NCI-H2196 treated with DMSO at 0.1 percent for 48 hours (cell line): ENCODE results near the gene FCRL4.
A peak's percentile ranks its signal among the peaks of the same experiment; 100 is the strongest.

ENCODE experiments used
- DNase-seq: peaks from one replicate; lab custom pipeline; 2025; ENCODE audit not compliant: unreplicated experiment; lab: John Stamatoyannopoulos, UW

The FCRL4 gene

DNA sequence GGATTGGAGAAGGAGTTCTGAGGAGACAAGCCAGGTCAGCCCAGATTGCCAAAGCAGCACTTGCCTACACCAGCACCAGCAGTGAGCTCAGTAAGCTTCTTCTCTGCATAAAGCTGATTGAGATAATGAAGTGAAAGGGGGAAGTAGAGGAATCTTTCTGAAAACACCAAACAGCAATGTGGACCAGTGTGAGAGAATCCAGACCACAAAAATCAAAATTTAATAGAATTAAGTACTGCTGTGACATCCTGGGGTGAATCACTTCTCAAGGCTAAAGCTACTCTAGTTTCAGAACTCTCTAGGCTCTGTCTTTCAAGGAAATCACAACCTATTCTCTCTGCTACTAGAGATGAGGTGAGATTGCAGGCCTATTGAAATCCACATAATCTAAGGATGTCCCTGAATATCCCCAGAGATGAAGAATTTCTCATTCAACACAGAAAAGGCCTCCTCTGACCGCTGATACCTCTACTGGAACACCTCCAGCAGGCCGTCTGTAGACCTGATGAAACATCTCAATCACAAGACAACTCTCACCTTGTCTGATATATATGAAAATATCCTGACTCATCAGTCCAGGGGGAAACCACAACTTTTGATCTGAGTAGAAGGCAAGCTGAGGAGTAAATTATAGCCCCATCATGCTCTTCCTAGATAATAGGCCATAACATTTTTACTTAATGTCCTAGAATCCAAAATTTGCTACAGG, at the start of gene FCRL4:
Gene FCRL4 (minus strand): TSS at position 127 of the 709 bp plus-strand sequence. CDS start 141 bp downstream, outside the sequence.
- no peak for DNase-seq

DNA sequence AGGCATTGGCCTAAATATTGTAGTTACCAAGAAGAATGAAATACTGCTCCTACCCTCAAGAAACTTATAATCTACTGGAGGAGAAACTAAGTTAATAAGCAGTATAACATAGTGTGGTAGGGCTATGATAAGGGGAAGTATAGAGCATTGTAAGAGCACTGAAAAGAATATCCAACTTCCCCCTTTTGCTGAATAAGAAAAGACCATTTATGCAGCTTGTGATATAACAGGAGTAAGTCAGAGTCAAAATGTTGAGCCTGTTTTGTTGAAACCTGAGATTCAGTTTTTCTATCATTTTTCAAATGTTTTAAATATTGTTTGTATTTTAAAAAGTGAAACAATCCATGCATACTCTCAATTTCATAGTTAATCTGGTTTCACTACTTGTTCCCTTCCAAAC, 48.3 kb upstream of the FCRL4 start:
- no peak for DNase-seq

DNA sequence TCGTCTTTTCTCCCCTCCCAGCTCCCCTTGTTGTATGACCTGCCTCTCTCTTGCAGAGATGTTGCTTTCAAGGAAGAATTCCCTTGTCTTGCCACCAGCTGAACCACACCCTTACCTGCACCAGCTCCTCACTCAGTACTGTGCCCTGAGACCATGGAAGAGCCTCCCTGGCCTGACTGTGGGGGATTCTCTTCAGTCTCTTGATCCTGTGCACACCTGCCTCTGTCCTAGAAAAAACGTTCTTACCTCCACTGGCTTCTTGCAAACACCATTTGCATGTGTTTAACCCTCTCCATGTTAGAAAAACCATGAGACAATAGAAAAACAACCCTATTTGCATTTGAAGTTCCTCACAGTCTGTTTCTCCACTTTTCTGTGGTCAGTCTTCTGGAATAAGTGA, 43.3 kb upstream of the FCRL4 start:
- DNase-seq = no peak

DNA sequence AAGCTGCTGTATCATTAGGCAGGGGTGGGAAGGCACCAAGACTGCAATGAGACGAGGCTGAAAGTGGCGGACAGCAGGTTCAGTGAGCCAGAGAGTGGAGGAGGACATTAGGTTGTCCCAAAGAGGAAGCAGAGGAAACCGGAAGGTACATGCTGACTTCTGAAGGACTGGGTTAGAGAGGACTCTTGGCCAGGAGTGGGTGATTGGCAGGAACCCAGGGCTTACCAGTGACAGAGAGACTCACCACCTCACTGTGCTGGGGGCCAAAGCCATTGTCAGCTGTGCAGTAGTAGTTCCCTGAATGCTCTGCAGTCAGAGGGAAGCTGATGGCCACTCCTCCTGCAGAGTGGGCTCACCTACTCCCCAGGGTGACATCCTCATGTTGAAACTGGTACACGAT, 41.9 kb upstream of the FCRL4 start:
- DNase-seq = no peak

DNA sequence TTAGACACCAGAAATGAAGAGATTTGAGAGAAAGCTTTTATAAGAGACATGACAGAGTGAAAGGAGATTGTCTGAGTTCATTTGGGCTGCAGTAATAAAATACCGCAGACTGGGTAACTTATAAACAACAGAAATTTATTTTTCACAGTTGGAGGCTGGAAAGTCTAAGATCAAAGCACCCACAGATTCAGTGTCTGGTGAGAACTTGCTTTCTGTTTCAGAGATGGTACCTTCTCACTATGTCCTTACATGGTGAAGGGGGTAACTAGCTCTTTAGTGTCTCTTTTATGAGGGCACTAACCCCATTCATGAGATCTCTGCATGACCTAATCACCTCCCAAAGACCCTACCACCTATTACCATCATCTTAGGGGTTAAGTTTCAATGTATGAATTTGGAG, 30.9 kb upstream of the FCRL4 start:
- no peak for DNase-seq

DNA sequence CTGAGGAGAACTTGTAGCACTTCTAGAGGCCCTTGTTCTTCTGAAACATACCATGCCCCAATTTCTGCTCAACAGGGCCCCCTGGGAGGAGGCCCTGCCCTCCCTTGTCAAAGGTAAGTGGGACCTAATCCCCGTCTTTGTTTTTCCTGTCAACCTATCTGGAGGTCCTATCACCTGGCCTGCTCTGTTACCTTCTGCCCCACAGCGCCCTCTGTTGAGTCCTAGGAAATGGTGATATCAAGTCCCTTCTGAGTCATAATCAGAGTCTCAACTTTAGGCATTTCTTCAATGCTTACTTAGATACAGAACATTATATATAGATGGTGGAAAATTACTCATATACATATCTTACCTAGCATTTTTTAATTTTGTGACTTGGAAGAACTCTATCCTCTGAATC, 28.2 kb upstream of the FCRL4 start:
- DNase-seq = no peak

DNA sequence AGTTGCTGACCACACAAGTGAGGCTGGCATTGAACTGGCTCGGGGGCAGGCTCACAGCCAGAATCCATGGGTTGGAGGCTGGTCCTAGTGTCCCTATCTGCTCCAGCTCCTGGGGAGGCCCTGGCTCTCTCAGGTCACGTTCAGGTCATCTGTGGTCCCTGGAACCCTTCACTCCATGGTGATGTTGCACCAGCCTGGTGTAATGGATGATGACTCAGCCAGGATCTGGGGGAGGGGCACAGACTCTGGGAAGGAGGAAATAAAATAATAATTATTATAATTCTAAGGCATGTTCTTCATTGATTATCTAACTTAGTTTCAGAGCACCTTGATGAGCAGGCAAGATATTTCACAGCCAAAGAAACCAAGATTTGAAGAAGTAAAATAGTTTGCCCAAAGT, 26.6 kb upstream of the FCRL4 start:
- DNase-seq = no peak

DNA sequence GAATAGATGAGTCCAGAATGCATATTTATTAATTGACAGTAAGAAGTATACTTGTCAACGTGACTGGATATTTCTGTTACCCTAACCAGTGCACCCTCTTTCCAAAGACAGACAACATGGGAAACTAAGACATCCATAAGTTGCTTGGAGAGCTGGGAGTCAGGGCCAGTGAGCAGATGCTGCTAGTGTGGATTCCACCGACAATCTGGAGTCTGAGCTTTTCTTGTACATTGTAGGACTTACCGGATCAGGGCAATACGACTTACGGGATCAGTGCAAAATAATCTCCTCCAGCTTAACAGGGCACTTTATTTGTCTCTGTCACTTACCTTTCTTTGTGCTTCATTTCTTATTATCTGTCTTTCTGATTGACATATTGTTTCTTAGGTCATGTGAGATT, 24.6 kb upstream of the FCRL4 start:
- DNase-seq = no peak

DNA sequence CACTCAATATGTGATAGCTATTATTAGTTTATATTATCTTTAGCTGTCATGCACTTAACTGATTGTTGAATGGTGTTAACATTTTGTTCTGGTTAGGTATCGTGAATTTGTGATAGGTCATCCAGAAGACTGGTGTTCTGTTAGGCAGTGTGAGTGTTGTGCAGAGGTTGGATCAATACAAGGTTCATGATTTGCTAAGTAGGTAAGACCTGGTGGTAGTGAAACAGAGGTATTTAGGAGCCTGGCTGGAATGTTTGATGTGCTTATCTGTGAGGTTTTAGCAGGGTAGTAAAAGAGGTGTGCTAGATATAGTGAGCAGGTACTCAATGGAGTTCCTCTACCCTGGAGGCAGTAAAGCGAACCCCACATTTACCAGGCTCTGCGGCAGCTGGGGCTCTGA, 20.3 kb upstream of the FCRL4 start:
- DNase-seq = no peak

DNA sequence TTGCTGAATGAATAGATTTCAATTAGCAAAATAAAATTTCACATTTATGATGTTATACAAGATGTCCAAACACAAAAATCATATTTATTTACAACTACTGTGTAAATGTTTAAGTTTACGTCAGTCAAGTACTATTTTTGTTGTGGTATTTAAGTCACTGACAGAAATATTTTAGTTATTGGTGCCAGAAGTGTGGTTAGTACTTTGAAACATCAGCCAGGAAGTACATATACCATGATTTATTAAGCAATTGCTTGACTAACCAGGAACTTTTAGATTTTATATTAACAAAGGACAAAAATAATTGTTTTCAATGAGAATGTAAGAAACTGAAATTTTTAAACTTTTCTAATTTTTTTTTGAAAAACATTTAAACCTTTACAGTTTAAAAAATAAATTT, 2.4 kb upstream of the FCRL4 start:
- DNase-seq = no peak

DNA sequence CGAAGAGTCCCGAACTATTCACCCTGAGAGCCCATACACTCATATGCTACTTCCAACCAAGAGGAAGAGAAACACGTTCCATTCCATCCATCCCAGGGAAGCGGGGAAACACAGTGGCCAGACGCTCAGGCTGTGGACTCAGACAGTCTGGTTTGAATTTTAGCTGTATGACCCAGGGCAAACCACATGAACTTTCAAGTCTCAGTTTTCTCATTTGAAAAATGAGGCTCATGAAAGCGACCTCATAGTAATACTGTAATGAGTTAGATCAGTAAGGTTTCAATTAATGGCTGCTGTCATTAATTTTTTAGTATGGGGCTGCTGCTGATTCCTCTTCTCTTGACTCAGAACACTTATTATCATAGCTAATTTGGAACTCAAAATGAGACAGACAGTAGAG, 1.5 kb downstream of the FCRL4 start:
- no peak for DNase-seq

DNA sequence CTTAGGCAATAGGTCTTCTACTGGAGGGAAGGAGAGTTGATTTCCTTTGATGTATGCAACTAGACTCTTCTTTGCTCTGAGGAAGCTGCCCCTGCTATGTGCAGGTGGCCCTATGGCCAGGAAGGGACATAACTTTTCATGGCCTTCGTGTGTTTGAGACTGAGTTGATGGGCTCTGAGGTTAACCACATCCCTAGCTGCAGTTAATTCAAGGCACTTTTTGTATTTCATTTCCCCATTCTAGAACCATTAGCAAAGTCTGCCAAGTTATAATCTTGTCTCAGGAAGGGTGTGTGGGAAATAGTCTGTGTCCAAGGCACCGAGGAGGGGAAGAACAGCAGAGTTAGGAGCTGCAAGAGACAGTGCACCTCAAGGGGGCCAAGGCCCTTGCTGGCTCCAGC, 2.5 kb downstream of the FCRL4 start:
- DNase-seq = no peak

DNA sequence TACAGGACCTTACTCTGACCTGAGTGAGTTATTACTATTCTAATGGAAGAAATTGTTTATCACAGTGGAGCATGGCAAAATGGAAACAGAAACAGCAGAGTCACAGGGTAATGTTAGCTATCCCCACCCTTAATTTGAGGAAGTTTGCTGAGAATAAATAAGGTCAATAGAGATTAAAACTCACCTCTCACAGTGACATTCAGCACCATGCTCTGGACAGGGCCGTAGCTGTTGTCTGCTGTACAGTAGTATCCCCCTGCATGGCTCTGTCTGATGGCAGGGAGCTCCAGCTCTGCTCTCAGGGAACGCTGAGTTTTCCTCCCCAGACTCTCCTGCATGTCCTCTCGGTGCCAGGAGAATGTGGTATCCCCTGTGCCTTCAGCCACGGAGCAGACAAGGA, 11.9 kb downstream of the FCRL4 start:
- DNase-seq = no peak

DNA sequence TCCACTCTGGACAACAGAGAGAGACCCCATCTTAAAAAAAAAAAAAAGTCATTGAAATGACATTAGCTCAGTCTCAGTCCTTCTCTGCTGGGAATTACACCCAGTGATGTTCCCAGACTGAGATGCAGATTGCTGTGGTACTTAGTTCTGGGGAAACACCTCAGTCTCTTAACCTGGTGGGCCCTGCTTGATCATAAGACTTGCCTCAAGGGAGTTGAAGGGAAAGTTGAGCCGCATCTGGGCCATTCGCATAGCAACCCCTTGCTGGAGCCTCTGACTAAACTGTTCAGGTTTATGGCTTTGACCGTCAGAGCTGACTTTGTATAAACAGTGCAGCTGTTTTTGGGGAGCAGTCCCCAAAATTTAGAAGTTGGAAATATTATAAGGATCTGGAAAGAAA, 13.4 kb downstream of the FCRL4 start:
- no peak for DNase-seq

DNA sequence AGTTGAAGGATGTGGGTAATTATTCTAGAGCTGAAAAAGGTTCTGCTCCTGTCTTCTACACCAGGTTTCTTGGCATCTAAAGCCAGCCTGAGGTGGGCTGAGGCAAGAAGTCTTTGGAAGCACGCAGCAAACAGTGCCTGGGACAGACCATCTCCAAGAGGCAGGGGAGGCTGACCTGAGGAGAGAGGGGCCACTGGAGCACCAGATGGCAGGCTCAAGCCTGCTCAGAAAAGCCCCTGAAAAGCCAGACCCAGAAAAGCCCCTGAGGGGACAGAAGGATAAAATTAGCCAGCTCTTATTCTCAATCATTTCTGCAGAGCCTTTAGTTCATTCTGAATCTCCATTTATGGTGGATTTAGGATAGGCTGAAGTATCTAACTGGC, 17.1 kb downstream of the FCRL4 start:
- no peak for DNase-seq

DNA sequence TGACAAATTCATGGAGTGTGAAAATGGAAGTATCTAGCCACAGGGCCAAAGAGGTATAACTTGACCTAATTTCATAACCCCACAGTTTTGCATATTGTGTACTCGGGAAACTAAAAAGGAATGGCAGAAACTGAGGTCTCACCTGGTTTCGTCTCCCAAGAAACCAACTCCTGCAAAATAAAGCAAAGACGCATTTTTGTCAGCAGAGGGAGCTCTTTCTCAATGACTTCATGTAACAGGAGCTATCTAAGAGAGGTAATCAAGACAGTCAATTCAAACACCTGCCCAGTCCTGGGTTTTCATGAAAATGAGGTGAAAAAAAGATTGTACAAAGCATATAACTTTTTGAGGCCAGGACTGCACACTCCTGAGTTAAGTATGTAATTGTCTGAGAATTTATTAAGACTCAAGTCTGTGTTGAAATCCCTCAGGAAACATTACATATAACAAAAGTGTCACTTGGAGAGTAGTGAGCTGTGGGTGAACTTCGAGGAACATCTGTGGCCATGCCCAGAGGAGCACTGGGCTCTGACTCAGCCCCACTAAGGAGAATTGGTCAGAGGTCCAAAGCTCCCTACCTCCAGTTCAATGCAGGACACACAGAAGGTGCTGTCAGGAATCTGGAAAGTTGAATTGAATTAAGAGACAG, 17.6 kb downstream of the FCRL4 start:
- DNase-seq = peak; percentile 11

DNA sequence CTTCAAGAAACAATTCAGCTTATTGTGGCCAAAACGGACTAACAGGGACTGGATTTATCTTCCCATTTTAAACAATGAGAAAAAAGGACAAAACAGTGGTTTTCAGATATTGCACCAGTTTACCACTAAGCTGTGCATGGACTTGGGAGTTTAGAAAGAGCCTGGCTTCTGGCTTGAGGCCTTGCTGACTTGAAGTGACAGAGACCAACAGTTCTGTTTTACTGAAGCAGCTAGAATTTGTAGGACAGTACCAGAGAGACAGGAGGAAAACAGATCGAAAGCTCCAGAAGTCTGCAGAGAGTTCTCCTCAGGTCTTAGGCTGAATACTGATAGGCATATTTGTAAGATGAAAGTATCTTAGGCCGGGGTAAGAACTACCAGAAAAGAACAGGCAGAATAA, 20.5 kb downstream of the FCRL4 start:
- DNase-seq = no peak

DNA sequence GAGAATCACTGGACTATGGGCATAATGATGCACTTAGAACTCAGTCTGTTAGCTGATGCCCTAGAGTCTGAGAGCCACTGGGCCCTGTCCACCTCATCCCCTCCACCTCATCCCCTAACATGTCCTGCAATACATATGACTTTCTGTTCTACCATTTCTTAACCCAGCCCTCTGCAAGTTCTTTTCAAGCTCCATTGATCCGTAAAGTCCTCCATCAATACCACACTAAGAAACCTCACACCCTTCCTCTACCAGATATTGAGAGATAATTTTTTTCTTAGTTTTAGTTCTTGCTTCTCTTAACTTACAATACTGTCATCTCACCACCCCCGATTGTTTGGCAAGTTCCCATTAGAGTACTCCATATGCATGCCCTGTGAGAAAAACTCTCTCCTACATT, 22.1 kb downstream of the FCRL4 start:
- DNase-seq = no peak

DNA sequence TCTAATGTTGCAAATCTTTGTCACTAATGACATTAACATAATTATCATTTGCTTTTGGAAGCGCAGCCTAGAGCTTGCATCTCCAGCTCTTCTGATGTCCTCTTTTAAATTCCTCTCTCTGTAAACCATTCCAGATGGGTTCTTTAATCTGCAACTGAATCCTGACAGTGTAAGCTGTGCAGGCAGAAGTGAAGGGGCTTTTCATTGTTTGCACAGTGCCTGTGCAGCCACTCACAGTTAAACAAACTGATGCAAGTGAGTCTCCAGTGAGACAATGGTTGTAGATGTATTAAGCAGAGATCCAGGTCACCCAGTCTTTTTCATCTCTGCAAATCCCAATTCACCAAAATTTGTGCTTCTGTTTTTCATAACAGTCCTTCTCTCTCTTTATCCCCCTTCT, 23.0 kb downstream of the FCRL4 start:
- DNase-seq = no peak

DNA sequence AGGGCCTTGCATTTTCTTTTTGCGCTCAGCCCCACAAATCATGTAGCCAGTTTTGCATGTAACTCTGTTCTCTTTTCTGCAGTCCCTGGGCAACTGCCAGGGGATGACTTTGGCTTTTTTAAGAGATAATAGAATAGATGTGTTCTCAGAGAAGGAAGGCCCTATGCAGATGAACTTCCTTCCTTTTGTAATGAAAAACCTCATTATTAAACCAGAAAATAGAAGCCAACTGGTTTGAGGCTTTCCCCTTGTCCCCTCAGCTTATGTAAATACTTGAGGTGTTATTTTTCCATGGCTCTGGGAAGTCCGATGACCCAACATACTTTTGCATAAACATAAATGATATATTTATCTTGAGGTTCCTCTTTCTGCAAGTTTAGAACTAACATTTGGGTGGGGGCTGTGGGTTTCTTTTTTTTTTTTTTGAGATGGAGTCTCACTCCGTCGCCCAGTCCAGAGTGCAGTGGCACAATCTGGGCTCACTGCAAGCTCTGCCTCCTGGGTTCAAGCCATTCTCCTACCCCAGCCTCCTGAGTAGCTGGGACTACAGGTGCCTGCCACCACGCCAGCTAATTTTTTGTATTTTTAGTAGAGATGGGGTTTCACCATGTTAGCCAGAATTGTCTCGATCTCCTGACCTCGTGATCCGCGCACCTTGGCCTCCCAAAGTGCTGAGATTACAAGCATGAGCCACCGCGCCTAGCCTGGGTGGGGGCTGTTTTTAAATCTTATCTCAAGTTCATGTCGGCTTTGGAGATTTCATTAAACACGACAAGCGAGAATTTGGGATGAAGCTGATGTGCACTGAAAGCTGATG, 31.2 kb downstream of the FCRL4 start:
- DNase-seq = no peak

DNA sequence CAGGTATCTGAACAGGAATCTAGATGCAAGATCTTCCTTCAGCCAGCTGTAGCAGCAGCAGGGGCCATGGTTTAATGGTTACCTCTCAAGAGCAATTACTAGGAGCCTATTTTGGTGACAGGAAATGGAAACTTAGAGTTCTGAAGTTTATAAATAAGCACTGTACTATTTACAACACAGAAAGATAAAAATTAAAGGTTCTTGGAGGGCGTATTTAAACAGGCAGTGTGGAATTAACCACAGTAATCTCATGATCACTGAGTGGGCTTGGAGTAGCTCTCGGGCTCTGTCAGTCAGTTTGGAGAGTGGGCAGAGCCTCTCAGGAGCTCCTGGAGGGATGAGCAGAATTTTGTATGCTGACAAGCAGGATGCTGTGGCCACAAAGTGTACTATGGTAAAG, 35.4 kb downstream of the FCRL4 start:
- DNase-seq = no peak

DNA sequence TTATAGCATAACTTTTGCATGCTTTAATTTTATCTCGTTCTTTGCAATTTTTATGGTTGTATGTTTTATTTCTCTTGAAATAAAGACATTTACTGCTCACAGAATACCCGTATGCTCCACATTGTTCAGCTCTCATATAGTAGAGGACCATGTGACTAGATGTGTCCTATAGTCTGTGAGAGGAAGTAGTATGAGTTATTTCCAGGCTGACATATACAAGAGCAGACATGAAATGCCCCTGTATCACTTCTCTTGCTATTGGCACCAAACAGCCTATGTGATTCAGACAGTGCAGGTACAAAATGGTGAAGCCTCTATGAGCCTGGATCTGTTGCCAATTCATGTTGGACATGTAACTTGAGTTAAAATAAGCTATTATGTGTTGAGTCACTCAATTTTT, 39.8 kb downstream of the FCRL4 start:
- DNase-seq = no peak
